Measurements from ENCODE around the gene CACYBP. TPM values are rescaled to one million over a fixed set of nuclear protein-coding genes. Genes with fewer than 3 reads are reported as not detected.

The CACYBP gene
- total and polyA plus RNA-seq, 2 of the 13 experiments (the other 11 are each of a cell fraction or from before 2014, with no cell fraction given), result 18.4 to 183 TPM

- WGBS (ENCODE audit: low lambda C conversion rate), result 97% methylated on average over 1 of the region's 1 CpG
- H3K4me1 ChIP-seq (ENCODE audit: insufficient read depth, low read length), result peaks cover 18% of the 10 kb centered on the region
- FAIRE-seq (no peak), DNase-seq (ENCODE audit: low spot score) (no peak), ATAC-seq (no peak)
- ChIA-PET CTCF (ENCODE audit: low intra/inter-chr PET ratio, low total read pairs) (no interaction called here), POLR2A (no interaction called here)
- BruUV-seq (replicated peaks), result no TSS peak
- TF ChIP-seq ZNF562 (CRISPR knock-in tag; IDR thresholded peaks at IDR 0.05; ENCODE audit: borderline replicate concordance) (no peak), HNF4A (CRISPR knock-in tag; IDR thresholded peaks at IDR 0.05) (no peak), FOXP4 (CRISPR knock-in tag; IDR thresholded peaks at IDR 0.05) (no peak), DNMT3B (CRISPR knock-in tag; conservative IDR thresholded peaks at IDR 0.05) (no peak), TSC22D2 (CRISPR knock-in tag; IDR thresholded peaks at IDR 0.05; ENCODE audit: borderline replicate concordance) (no peak), ZNF18 (CRISPR knock-in tag; IDR thresholded peaks at IDR 0.05; ENCODE audit: insufficient replicate concordance) (no peak), TFE3 (CRISPR knock-in tag; IDR thresholded peaks at IDR 0.05) (no peak), PHF5A (CRISPR knock-in tag; IDR thresholded peaks at IDR 0.05; ENCODE audit: low read depth, unreplicated experiment) (no peak), MZF1 (CRISPR knock-in tag; IDR thresholded peaks at IDR 0.05; ENCODE audit: borderline replicate concordance) (no peak), ZGPAT (CRISPR knock-in tag; IDR thresholded peaks at IDR 0.05) (no peak), CHD2 (IDR thresholded peaks at IDR 0.05; ENCODE audit: low read depth, low read length) (no peak), ZNF713 (CRISPR knock-in tag; IDR thresholded peaks at IDR 0.05) (no peak), GTF3A (CRISPR knock-in tag; conservative IDR thresholded peaks at IDR 0.05) (no peak), USF2 (IDR thresholded peaks at IDR 0.05; ENCODE audit: low read depth, low read length) (no peak), USF2 (CRISPR knock-in tag; IDR thresholded peaks at IDR 0.05; ENCODE audit: borderline replicate concordance) (no peak)
- no peak overlapping the region for H3K4me3 ChIP-seq (replicated peaks in 1 of 3; ENCODE audit: insufficient read depth in 1 of 3, low read depth in 2 of 3, low read length in 3 of 3)
- no peaks in the 10 kb centered on the region for H4K20me1 ChIP-seq (ENCODE audit: insufficient read depth, low read length)
- no peaks in the 10 kb centered on the region for H3K27me3 ChIP-seq (ENCODE audit: control insufficient read depth in 1 of 2, insufficient read depth in 2 of 2, low read length in 2 of 2)
- H3K36me3 ChIP-seq (replicated peaks in 1 of 2; ENCODE audit: control insufficient read depth in 1 of 2, insufficient read depth in 2 of 2, low read length in 2 of 2), result no peaks in the 10 kb centered on the region
- H2AFZ ChIP-seq (ENCODE audit: low read length), result no peak overlapping the region
- intact Hi-C loops (cut with micrococcal nuclease; ENCODE audit: unreplicated experiment), result no loop called here
- no peak overlapping the region for H3K27ac ChIP-seq (ENCODE audit: extremely low read length, insufficient read depth, low read length)
- no peaks in the 10 kb centered on the region for H3K79me2 ChIP-seq (ENCODE audit: insufficient read depth, low read length)
- in situ Hi-C loops (cut with HindIII; ENCODE audit: extremely low pct_ligation_motif_present, low pct_unique_long_range_greater_than_20kb), result no loop called here
- no peak overlapping the region for H3K4me2 ChIP-seq (ENCODE audit: low read depth, low read length)
- H3K9me3 ChIP-seq (ENCODE audit: low read length), result no peaks in the 10 kb centered on the region
- H3K9ac ChIP-seq (ENCODE audit: insufficient read depth, low read depth, low read length), result no peak overlapping the region
Measured at GRCh38 chr1:174958396-174958795, 41.4 kb upstream of the CACYBP start.

All from HepG2 (cell line).